ENCODE results near the gene GDPGP1.

Gene GDPGP1

GRCh38 chr15:90192961-90193786 lies 40.8 kb upstream of the GDPGP1 start:
- no peak overlapping the region for H3K9ac ChIP-seq (ENCODE audit: low read depth, low read length)
- H3K27me3 ChIP-seq (ENCODE audit: control insufficient read depth, insufficient read depth, low read length), result no peaks in the 10 kb centered on the region
- H3K36me3 ChIP-seq (ENCODE audit: insufficient read depth, low read length), result no peaks in the 10 kb centered on the region
- no peaks in the 10 kb centered on the region for H3K9me3 ChIP-seq (replicated peaks; ENCODE audit: low read length)
- no peak overlapping the region for H3K4me3 ChIP-seq (ENCODE audit: low read length)
- H3K4me1 ChIP-seq (ENCODE audit: control insufficient read depth, insufficient read depth, low read length), result peaks cover 13% of the 10 kb centered on the region
- no peak overlapping the region for H3K4me2 ChIP-seq (ENCODE audit: low read length)

GRCh38 chr15:90194655-90195054 lies 39.4 kb upstream of the GDPGP1 start:
- Histone ChIP-seq H3K36me3 (ENCODE audit: insufficient read depth, low read length) (no peaks in the 10 kb centered on the region), H3K9ac (ENCODE audit: low read depth, low read length) (no peak overlapping the region), H3K4me2 (ENCODE audit: low read length) (no peak overlapping the region), H3K4me1 (ENCODE audit: control insufficient read depth, insufficient read depth, low read length) (peaks cover 17% of the 10 kb centered on the region), H3K27me3 (ENCODE audit: control insufficient read depth, insufficient read depth, low read length) (no peaks in the 10 kb centered on the region), H3K4me3 (ENCODE audit: low read length) (no peak overlapping the region), H3K9me3 (replicated peaks; ENCODE audit: low read length) (no peaks in the 10 kb centered on the region)

GRCh38 chr15:90200534-90201129 lies 33.4 kb upstream of the GDPGP1 start:
- Histone ChIP-seq H3K4me1 (ENCODE audit: control insufficient read depth, insufficient read depth, low read length) (peaks cover 26% of the 10 kb centered on the region), H3K9ac (ENCODE audit: low read depth, low read length) (peak overlapping the region; percentile 78), H3K36me3 (ENCODE audit: insufficient read depth, low read length) (no peaks in the 10 kb centered on the region), H3K9me3 (replicated peaks; ENCODE audit: low read length) (no peaks in the 10 kb centered on the region), H3K4me2 (ENCODE audit: low read length) (peak overlapping the region; percentile 98), H3K4me3 (ENCODE audit: low read length) (peak overlapping the region; percentile 94), H3K27me3 (ENCODE audit: control insufficient read depth, insufficient read depth, low read length) (peaks cover 6% of the 10 kb centered on the region)

GRCh38 chr15:90201130-90201943 lies 32.7 kb upstream of the GDPGP1 start, which contains the start of gene SEMA4B:
TSS of gene SEMA4B (plus strand) at chr15:90201330. CDS start at chr15:90201579, 249 bp downstream.
- Histone ChIP-seq H3K4me1 (ENCODE audit: control insufficient read depth, insufficient read depth, low read length) (peaks cover 26% of the 10 kb centered on the region), H3K9ac (ENCODE audit: low read depth, low read length) (peak within 1 kb of the TSS; percentile 78), H3K4me3 (ENCODE audit: low read length) (peak within 1 kb of the TSS; percentile 94)

GRCh38 chr15:90201944-90202375 lies 32.0 kb upstream of the GDPGP1 start:
- H3K36me3 ChIP-seq (ENCODE audit: insufficient read depth, low read length), result no peaks in the 10 kb centered on the region
- peaks cover 6% of the 10 kb centered on the region for H3K27me3 ChIP-seq (ENCODE audit: control insufficient read depth, insufficient read depth, low read length)
- peak overlapping the region; percentile 94 for H3K4me3 ChIP-seq (ENCODE audit: low read length)
- peak overlapping the region; percentile 78 for H3K9ac ChIP-seq (ENCODE audit: low read depth, low read length)
- H3K9me3 ChIP-seq (replicated peaks; ENCODE audit: low read length), result no peaks in the 10 kb centered on the region
- H3K4me1 ChIP-seq (ENCODE audit: control insufficient read depth, insufficient read depth, low read length), result peaks cover 26% of the 10 kb centered on the region
- peak overlapping the region; percentile 98 for H3K4me2 ChIP-seq (ENCODE audit: low read length)

More at GRCh38 chr15:90201130-90201943, 32.7 kb upstream of the GDPGP1 start, which contains the start of gene SEMA4B:
- Histone ChIP-seq H3K36me3 (ENCODE audit: insufficient read depth, low read length) (no peaks in the 10 kb centered on the region), H3K9me3 (replicated peaks; ENCODE audit: low read length) (no peaks in the 10 kb centered on the region), H3K27me3 (ENCODE audit: control insufficient read depth, insufficient read depth, low read length) (peaks cover 6% of the 10 kb centered on the region), H3K4me2 (ENCODE audit: low read length) (peak within 1 kb of the TSS; percentile 98)

GRCh38 chr15:90202929-90203328 lies 31.1 kb upstream of the GDPGP1 start:
- Histone ChIP-seq H3K4me2 (ENCODE audit: low read length) (peak overlapping the region; percentile 98), H3K4me3 (ENCODE audit: low read length) (no peak overlapping the region), H3K36me3 (ENCODE audit: insufficient read depth, low read length) (no peaks in the 10 kb centered on the region), H3K9me3 (replicated peaks; ENCODE audit: low read length) (no peaks in the 10 kb centered on the region), H3K9ac (ENCODE audit: low read depth, low read length) (no peak overlapping the region), H3K27me3 (ENCODE audit: control insufficient read depth, insufficient read depth, low read length) (peaks cover 6% of the 10 kb centered on the region), H3K4me1 (ENCODE audit: control insufficient read depth, insufficient read depth, low read length) (peaks cover 26% of the 10 kb centered on the region)

- Histone ChIP-seq H3K27me3 (ENCODE audit: control insufficient read depth, insufficient read depth, low read length) (peaks cover 6% of the 10 kb centered on the region), H3K4me1 (ENCODE audit: control insufficient read depth, insufficient read depth, low read length) (peaks cover 22% of the 10 kb centered on the region), H3K9me3 (replicated peaks; ENCODE audit: low read length) (no peaks in the 10 kb centered on the region), H3K36me3 (ENCODE audit: insufficient read depth, low read length) (no peaks in the 10 kb centered on the region), H3K4me2 (ENCODE audit: low read length) (peak overlapping the region; percentile 9), H3K9ac (ENCODE audit: low read depth, low read length) (no peak overlapping the region), H3K4me3 (ENCODE audit: low read length) (no peak overlapping the region)
Observed at GRCh38 chr15:90203473-90203872, 30.5 kb upstream of the GDPGP1 start.

GRCh38 chr15:90203922-90204321 lies 30.1 kb upstream of the GDPGP1 start:
- Histone ChIP-seq H3K27me3 (ENCODE audit: control insufficient read depth, insufficient read depth, low read length) (peaks cover 6% of the 10 kb centered on the region), H3K9me3 (replicated peaks; ENCODE audit: low read length) (no peaks in the 10 kb centered on the region), H3K9ac (ENCODE audit: low read depth, low read length) (no peak overlapping the region), H3K4me2 (ENCODE audit: low read length) (peak overlapping the region; percentile 9), H3K4me3 (ENCODE audit: low read length) (no peak overlapping the region), H3K4me1 (ENCODE audit: control insufficient read depth, insufficient read depth, low read length) (peaks cover 21% of the 10 kb centered on the region), H3K36me3 (ENCODE audit: insufficient read depth, low read length) (no peaks in the 10 kb centered on the region)

GRCh38 chr15:90205050-90205848 lies 28.8 kb upstream of the GDPGP1 start:
- no peak overlapping the region for H3K4me2 ChIP-seq (ENCODE audit: low read length)
- H3K4me1 ChIP-seq (ENCODE audit: control insufficient read depth, insufficient read depth, low read length), result peaks cover 21% of the 10 kb centered on the region

GRCh38 chr15:90205886-90206285 lies 28.1 kb upstream of the GDPGP1 start:
- Histone ChIP-seq H3K36me3 (ENCODE audit: insufficient read depth, low read length) (no peaks in the 10 kb centered on the region), H3K4me1 (ENCODE audit: control insufficient read depth, insufficient read depth, low read length) (peaks cover 17% of the 10 kb centered on the region), H3K4me2 (ENCODE audit: low read length) (no peak overlapping the region), H3K9me3 (replicated peaks; ENCODE audit: low read length) (no peaks in the 10 kb centered on the region), H3K27me3 (ENCODE audit: control insufficient read depth, insufficient read depth, low read length) (peaks cover 6% of the 10 kb centered on the region), H3K4me3 (ENCODE audit: low read length) (no peak overlapping the region), H3K9ac (ENCODE audit: low read depth, low read length) (no peak overlapping the region)

More at GRCh38 chr15:90205050-90205848, 28.8 kb upstream of the GDPGP1 start:
- Histone ChIP-seq H3K9ac (ENCODE audit: low read depth, low read length) (no peak overlapping the region), H3K4me3 (ENCODE audit: low read length) (no peak overlapping the region), H3K27me3 (ENCODE audit: control insufficient read depth, insufficient read depth, low read length) (peaks cover 6% of the 10 kb centered on the region), H3K36me3 (ENCODE audit: insufficient read depth, low read length) (no peaks in the 10 kb centered on the region), H3K9me3 (replicated peaks; ENCODE audit: low read length) (no peaks in the 10 kb centered on the region)

Measured in skeletal muscle satellite cell (primary cell).